Measurements from ENCODE around the gene PTPN4.
"Not testable (repeated sequence)": the region's sequence is repeated elsewhere in the genome, so short reads cannot be mapped to it uniquely, and the experiment has no call there.

Gene PTPN4

DNA sequence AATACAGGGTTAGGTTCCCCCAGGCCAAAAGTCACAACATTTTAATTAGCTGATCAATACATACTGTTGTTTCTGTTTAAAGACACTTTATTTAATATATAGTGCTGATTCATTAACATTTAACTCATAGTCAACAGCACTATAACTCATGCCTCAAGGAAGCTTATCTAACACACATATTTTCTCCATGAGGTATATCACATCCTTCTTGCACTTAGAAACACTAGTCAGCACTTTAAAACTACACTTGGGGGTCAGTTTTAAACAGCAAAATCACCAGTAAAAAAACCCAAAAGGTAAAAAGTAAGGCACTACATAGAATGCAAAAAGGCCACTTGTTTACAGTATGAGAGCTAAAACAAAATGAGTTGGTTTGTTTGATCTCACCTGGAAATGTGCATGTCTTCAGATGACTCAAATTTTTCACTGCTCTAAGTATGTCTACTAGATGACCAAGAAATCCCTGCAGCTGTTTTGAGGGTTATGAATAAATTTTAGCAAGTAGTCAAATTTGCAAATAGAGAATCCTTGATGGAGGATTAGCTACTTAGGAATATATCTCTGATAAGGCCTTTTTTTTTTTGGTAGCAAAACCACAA is 199.0 kb downstream of the PTPN4 start:
- peak; percentile 4 for DNase-seq

DNA sequence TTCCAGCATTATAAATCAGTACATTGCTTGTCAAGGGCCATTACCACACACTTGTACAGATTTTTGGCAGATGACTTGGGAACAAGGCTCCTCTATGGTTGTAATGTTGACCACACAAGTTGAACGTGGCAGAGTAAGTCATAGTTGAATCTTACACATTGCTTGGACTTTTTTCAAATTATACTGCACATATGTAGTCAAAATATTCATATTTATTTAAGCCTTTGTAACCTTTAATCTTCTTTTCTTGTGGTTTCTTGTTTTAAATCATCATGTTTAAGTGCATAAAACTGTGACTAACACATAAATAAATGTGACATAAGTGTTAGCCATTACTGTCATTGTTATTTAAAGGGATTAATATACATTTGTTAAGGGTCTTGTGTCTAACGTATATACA is 201.1 kb downstream of the PTPN4 start:
- DNase-seq = peak; percentile 13

- DNase-seq = no peak
These were observed 222.2 kb downstream of the PTPN4 start for GRCh38 chr2:119981896-119982295.

GRCh38 chr2:119982506-119982905 is 222.8 kb downstream of the PTPN4 start:
- DNase-seq = no peak

- no peak for DNase-seq
These were observed 223.4 kb downstream of the PTPN4 start for GRCh38 chr2:119983108-119983507.

- DNase-seq = no peak
These were observed 236.4 kb downstream of the PTPN4 start for GRCh38 chr2:119996148-119996547.

- DNase-seq = not testable (repeated sequence)
These were observed 237.5 kb downstream of the PTPN4 start for GRCh38 chr2:119996896-119997891.

DNA sequence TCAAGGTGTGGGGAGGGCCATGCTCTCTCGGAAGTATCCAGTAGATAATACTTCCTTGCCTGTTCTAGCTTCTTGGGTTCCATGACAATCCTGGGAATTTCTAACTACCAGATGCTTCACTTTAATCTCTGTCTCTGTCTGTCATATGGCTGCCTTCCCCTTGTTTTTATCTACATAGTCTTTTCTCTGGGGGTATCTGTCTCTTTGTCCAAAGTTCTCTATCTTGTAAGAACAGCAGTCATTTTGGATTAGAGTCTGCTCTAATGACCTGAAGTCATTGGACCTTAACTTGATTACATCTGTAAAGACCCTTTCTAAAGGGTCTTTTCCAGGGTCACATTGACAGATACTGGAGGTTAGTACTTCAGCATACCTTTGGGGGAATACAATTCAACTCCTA is 241.7 kb downstream of the PTPN4 start:
- DNase-seq = no peak

GRCh38 chr2:120004254-120004653 is 244.5 kb downstream of the PTPN4 start:
- no peak for DNase-seq

DNA sequence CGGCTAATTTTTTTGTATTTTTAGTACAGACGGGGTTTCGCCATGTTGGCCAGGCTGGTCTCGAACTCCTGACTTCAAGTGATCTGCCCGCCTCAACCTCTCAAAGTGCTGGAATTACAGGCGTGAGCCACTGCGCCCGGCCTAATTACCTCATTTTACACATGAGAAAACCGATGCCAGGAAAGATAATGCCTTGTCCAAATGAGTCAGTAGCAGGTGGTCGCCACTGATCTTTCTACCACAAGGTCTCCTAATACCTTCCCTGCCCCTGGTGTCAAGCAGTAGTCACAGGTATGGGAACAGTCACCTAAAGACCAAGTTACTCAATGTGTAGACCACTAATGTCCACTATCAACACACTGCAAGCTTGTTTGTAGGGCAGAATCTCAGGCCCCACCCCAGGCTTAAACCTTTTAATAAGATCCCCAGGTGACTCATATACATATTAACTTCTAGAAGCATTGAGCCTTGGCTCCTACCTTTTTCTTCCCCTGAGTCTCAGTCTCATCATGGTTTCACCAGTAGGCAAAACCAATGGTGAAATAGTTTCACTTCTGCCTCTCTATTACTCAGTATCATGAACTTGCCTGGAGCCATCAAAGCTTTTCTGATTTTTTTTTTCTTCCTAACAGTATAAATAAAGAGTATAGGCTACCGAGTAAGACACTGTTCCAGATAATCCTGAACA is 246.3 kb downstream of the PTPN4 start:
- no peak for DNase-seq

DNA sequence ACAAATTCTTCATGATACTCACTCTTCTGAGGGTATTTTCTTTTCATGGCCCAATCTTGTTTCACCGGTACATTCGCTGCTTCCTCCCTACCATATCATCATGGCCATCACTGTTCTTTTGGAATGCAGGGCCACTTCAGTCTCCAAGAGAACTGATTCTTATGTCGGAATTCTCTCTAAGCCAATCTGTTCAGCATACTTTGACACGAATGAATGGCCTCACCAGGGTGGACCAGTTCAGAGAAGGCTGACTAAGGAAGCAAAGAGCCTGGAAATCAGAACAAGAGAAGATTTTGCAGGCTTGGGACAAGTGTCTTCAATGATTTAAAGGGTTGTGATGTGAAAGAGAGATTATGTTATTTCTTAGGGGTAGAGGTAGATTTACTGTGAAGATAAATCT is 248.1 kb downstream of the PTPN4 start:
- DNase-seq = no peak

DNA sequence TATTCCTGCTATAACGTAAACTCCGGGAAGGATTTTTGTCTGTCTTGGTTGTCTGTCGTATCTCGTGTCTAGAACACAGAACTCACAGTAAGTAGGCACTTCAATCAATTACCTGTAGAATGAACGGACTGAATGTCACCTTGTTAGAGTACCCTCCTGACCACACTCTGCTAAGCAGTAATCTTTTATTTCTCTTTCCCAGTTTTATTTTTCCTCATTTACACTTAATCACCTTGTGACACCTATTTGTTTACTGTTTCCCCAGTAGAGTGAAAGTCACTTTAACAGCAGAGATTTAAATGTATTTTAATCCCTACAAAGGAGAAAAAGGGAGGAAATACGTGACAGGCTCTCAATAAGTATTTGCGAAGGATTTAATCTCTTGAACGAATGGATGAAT is 252.6 kb downstream of the PTPN4 start:
- DNase-seq = no peak

DNA sequence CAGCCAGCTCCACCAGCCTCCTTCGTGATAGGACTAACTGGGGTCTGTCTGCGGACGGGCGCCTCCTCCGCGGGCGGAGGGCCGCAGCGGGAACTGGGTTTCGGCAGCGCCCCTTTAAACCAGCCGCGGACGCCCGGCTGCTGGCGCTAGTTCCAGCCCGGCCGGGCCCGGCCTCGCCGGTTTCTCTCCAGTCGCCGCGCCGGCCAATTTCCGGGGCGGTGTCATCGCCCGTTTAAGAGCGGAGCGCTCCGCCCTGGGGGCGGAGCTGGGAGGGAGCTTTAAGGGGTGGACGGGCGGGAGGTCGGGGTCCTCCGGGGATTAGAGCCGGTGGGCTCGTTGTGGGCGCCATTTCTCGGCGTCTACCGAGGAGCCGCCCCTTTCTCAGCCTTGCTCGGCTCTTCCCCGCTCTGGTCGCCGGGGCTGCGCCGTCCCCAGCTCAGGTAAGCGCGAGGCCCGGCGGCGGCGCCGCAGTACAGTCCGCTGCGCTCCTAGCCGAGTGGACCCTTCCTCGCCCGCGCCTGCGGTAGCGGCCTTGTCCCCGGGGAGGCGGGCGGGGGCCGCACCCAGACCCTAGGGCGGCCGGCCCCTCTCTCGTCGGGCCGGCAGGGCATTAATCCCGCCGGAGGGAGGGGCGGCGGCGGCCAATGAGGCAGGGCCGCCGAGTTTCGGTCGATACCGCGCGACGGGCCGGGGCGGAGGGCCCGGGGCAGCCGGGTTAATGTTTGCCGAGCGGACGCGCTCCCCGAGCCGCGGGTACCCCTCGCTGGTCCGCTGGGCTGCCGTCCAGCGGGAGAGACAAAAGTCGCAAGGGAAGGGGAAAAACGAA is 253.3 kb downstream of the PTPN4 start, which contains the start of gene EPB41L5:
Gene EPB41L5 (plus strand): TSS at position 307 of the 826 bp plus-strand sequence. CDS start 6,008 bp downstream, outside the sequence.
- peak; percentile 85 for DNase-seq

DNA sequence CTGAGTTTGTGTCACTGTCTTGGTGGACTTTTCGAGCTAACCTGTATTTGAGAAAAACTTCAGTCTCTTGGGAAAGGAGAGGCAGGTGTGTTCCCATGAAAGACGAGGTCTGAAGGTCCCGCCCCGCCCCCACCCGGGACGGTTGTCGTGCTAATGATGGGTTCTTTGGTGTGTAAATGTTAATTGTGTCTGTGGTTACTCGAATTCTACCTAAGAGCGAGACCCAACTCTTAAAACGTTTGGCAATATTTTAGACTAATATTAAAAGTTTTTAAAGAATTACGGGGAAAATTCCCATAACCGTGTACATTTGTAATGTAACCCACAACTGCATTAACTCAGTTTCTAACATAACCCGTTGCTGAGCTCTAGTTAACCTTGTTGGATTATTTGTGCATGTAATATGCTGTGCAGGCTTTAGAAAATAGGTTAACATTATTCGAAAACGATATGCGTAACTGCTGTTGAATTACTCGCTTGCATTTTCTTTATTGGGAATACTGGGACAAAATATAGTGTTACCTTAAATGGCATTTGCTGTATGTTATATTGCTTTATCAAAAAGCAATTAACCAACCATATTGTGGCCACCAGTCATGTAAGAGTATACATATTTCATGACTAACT is 254.0 kb downstream of the PTPN4 start:
- DNase-seq = no peak

DNA sequence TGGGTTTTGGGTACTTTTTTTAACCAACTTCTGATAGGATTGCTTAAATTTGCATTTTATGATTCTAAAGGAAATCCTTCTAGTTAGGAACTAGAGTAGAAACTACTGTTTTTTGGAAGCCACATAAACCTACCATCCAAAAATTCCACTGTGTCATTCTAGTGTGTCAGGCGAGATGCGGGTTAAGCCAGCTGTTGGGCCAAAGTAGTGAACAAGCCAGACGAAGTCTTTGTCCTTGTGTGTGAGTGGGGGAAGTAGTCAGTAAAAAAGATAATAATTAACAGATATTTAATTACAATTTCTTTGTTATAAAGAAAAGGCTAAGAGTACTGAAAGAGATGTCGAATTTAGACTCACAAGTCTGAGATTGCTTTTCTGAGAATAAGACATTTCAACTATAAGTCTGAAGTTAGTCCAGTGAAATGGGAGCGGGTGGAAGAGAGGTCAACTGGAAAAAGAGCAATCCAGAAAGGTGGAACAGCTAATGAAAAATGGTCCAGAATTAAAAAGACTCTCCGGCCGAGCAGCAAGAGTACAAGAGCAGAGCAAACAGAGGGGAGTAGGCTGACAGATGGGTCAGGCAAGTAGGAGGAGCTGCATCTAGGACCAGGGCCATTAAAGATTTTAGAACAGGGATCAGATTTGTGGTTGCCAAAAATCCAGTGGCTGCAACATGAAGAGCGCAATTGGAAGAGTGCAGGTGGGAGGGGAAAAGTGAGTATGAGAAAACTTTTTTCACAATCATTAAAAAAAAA is 254.7 kb downstream of the PTPN4 start:
- DNase-seq = no peak

DNA sequence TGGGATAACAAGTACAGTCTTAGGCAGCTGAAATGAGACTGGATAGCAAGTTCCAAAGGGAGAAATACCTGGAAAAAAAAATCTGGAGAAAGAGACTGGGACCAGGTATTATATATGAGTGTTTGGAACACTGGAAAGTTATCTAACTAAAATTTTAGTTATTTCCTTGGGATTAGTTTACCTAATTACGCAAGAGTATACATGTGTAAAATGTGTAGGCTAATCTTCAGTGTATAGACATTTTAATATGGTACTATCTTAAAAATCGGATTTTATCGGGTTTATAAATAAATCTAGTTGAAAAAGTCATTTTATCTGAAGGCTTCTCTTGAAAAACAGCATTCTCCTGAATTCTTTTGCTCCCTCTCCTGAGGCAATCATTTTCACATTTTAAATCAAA is 257.1 kb downstream of the PTPN4 start:
- DNase-seq = no peak

DNA sequence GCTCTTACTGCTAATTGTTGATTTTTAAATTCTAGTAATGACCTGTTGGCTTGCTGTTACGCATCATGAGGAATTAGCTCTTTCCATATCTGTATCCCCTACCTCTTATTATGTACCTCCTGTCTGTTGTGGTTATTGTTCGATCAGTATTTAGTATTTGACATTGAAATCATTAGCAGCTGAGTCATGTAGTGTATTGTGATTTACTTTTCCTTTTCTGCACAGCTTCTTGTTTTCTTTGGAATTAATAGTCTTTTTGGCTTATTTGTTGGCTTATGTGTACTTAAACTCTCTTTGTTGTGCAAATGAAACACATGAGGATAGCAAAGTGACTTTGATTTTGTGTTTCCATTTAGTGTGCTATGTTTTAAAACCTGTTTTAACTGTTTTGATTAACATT is 257.5 kb downstream of the PTPN4 start:
- no peak for DNase-seq

- no peak for DNase-seq
These were observed 258.8 kb downstream of the PTPN4 start for GRCh38 chr2:120018549-120018948.

DNA sequence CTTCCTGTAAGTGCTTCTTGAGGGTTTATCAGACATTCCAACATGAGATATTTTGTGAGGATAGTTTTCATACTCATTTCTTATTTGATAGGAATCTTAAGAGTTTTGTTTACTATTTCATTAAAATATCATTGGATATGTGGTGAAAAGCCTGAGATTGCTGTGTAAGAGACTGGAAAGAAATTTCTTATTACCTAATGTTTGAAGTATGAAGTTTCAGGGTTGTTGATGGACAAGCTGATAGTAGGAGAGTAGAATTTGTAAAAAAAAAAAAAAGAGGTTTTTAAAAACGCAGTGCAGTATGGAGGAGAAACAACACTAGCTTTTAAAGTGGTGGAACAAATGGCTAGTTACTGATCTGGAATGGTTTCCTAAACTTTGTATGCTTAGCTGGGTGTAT is 260.8 kb downstream of the PTPN4 start:
- DNase-seq = no peak

DNA sequence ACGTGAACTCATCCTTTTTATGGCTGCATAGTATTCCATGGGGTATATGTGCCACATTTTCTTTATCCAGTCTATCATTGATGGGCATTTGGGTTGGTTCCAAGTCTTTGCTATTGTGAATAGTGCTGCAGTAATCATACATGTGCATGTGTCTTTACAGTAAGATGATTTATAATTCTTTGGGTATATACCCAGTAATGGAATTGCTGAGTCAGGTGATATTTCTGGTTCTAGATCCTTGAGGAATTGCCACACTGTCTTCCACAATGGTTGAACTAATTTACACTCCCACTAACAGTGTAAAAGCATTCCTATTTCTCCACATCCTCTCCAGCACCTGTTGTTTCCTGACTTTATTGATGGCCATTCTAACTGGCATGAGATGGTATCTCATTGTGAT is 262.8 kb downstream of the PTPN4 start:
- DNase-seq = not testable (repeated sequence)

DNA sequence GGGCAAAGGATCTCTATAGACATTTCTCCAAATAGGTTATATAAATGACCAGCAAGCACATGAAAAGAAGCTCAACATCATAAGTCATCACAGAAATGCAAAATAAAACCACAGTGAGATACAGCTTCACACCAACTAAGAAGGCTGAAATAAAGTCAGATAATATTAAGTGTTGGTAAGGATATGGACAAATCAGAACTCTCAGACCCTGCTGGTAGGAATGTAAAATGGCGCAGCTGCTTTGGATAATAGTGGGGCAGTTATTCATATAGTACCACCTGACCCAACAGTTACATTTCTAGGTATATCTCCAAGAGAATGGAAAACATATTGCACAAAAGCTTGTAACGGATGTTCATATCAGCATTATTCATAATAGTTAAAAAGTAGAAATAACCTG is 267.2 kb downstream of the PTPN4 start:
- DNase-seq = no peak

Data from activated CD4-positive, alpha-beta T cell treated with anti-CD3 and anti-CD28 coated beads, Interleukin-10, Interleukin-2, amounts not matched to agents 100 ng/mL and 50 ng/mL, durations not matched to agents 16 hours and 8 hours (primary cell).